T47D (cell line): ENCODE data around the gene ATG10.
"Not testable (repeated sequence)": the region's sequence is repeated elsewhere in the genome, so short reads cannot be mapped to it uniquely, and the experiment has no call there.

Experiments
- DNase-seq, 2 experiments: peaks; one replicate each; pipeline versions ENCODE4 v3.0.0 to v3.0.0-alpha.2; 2011 to 2012; ENCODE audit warnings: low read depth in 1 of 2, low spot score in 1 of 2
- JUND ChIP-seq: IDR thresholded peaks from 2 replicates; pipeline ENCODE4 v1.6.1; 2012; ENCODE audit warnings: low read depth
- in situ Hi-C: cut with HindIII; loops from 2 replicates; pipeline ENCODE4 v1.10.0; 2016; ENCODE audit warnings: low sequenced_read_pairs, low pct_unique_long_range_greater_than_20kb

ATG10 gene

GRCh38 chr5:81989204-81989603 lies 17.4 kb downstream of the ATG10 start:
- no peak for TF ChIP-seq JUND
- in situ Hi-C loops: no loop called here
- no peak for DNase-seq

- TF ChIP-seq JUND: no peak
- DNase-seq: no peak
- in situ Hi-C loops: no loop called here
These were observed 22.9 kb downstream of the ATG10 start for GRCh38 chr5:81994679-81995078.

- in situ Hi-C loops: no loop called here
- no peak for DNase-seq
- no peak for TF ChIP-seq JUND
These were observed 23.6 kb downstream of the ATG10 start for GRCh38 chr5:81995407-81995806.

GRCh38 chr5:82004511-82004910 lies 32.7 kb downstream of the ATG10 start:
- no peak for TF ChIP-seq JUND
- no peak for DNase-seq
- in situ Hi-C loops: no loop called here

- DNase-seq, in situ Hi-C loops: not testable (repeated sequence)
These were observed 38.0 kb downstream of the ATG10 start for GRCh38 chr5:82009869-82010268.

GRCh38 chr5:82010696-82011095 lies 38.9 kb downstream of the ATG10 start:
- in situ Hi-C loops: no loop called here
- DNase-seq: no peak
- TF ChIP-seq JUND: no peak

- TF ChIP-seq JUND: no peak
- no peak for DNase-seq
- in situ Hi-C loops: no loop called here
These were observed 39.9 kb downstream of the ATG10 start for GRCh38 chr5:82011761-82012160.

GRCh38 chr5:82014644-82015043 lies 42.8 kb downstream of the ATG10 start:
- DNase-seq, in situ Hi-C loops: not testable (repeated sequence)

- TF ChIP-seq JUND: no peak
- no peak for DNase-seq
- in situ Hi-C loops: no loop called here
These were observed 46.6 kb downstream of the ATG10 start for GRCh38 chr5:82018462-82018861.

GRCh38 chr5:82019342-82020138 lies 47.7 kb downstream of the ATG10 start:
- TF ChIP-seq JUND: no peak
- DNase-seq: no peak
- in situ Hi-C loops: no loop called here

GRCh38 chr5:82022499-82022898 lies 50.7 kb downstream of the ATG10 start:
- no peak for DNase-seq
- in situ Hi-C loops: no loop called here
- no peak for TF ChIP-seq JUND

GRCh38 chr5:82023644-82024043 lies 51.8 kb downstream of the ATG10 start:
- no peak for TF ChIP-seq JUND
- DNase-seq: peak in 1 of 2 experiments; percentile 7
- in situ Hi-C loops: no loop called here

- in situ Hi-C loops: no loop called here
- no peak for TF ChIP-seq JUND
- DNase-seq: no peak
These were observed 59.6 kb downstream of the ATG10 start for GRCh38 chr5:82031220-82032119.

- in situ Hi-C loops: not testable (repeated sequence)
These were observed 71.1 kb downstream of the ATG10 start for GRCh38 chr5:82042894-82043293.

More at GRCh38 chr5:82042894-82043293, 71.1 kb downstream of the ATG10 start:
- not testable (repeated sequence) for DNase-seq
